Gastrocnemius medialis (tissue), 4 donors: Measurements from ENCODE around the gene OSCP1.

Experiments
- CTCF ChIP-seq, 5 experiments: fragments of 450-650 bp in 3 of 5; fragments of 200-600 bp in 2 of 5; sonication (generic) in 2 of 5; IDR thresholded peaks in 4 of 5; conservative IDR thresholded peaks in 1 of 5; 1 replicate in 4 of 5; 2 replicates in 1 of 5; pipeline ENCODE4 v1.5.1; 2016 to 2019; ENCODE audit warnings: antibody characterized with exemption in 5 of 5, mild to moderate bottlenecking in 3 of 5, moderate library complexity in 3 of 5
- POLR2A ChIP-seq, 2 donors: fragments of 450-650 bp; IDR thresholded peaks; one replicate each; pipeline ENCODE4 v1.6.1; 2017; ENCODE audit warnings: antibody characterized with exemption in 2 of 2, mild to moderate bottlenecking in 2 of 2, moderate library complexity in 2 of 2

- TF ChIP-seq CTCF (IDR thresholded peaks at IDR 0.05 in 4 of 5, conservative IDR thresholded peaks at IDR 0.05 in 1 of 5) (no peak), POLR2A (IDR thresholded peaks at IDR 0.05) (peak; percentile 97 to 98)
Observed at GRCh38 chr1:36397378-36398230, 52.6 kb downstream of the OSCP1 start, which contains the start of gene LSM10.
